ENCODE measurements around the gene CILP. TPM values are rescaled to one million over a fixed set of nuclear protein-coding genes. Genes with fewer than 3 reads are reported as not detected.

CILP gene
- total and polyA plus RNA-seq, 7 donors: 0.92 to 205 (median 26.7) TPM

- Histone ChIP-seq H3K4me1 (no peaks in the 10 kb centered on the region), H3K4me3 (no peak overlapping the region), H3K27ac (no peak overlapping the region), H3K36me3 (no peaks in the 10 kb centered on the region), H3K27me3 (no peaks in the 10 kb centered on the region), H3K9me3 (no peaks in the 10 kb centered on the region)
- DNase-seq: no peak
- WGBS, 2 donors: 92 to 93% methylated on average over 3 of the region's 3 CpGs
- intact Hi-C loops (cut with DNase I): no loop called here
- TF ChIP-seq POLR2A (IDR thresholded peaks at IDR 0.05) (no peak), EP300 (IDR thresholded peaks at IDR 0.05) (no peak), POLR2AphosphoS5 (IDR thresholded peaks at IDR 0.05) (no peak), CTCF (IDR thresholded peaks at IDR 0.05) (no peak)
Measured at GRCh38 chr15:65226221-65226620, 14.9 kb upstream of the CILP start.

- Histone ChIP-seq H3K9me3 (no peaks in the 10 kb centered on the region), H3K4me1 (no peaks in the 10 kb centered on the region), H3K36me3 (no peaks in the 10 kb centered on the region), H3K4me3 (no peak overlapping the region), H3K27me3 (no peaks in the 10 kb centered on the region), H3K27ac (no peak overlapping the region)
- intact Hi-C loops (cut with DNase I): no loop called here
- no peak for DNase-seq
- WGBS, 2 donors: 71 to 91% methylated on average over 6 of the region's 6 CpGs
- TF ChIP-seq CTCF (IDR thresholded peaks at IDR 0.05): no peak
- no peak for TF ChIP-seq POLR2A (IDR thresholded peaks at IDR 0.05)
- TF ChIP-seq POLR2AphosphoS5 (IDR thresholded peaks at IDR 0.05): no peak
- no peak for TF ChIP-seq EP300 (IDR thresholded peaks at IDR 0.05)
Measured at GRCh38 chr15:65223996-65224395, 12.7 kb upstream of the CILP start.

- H3K4me1 ChIP-seq: no peaks in the 10 kb centered on the region
- no peaks in the 10 kb centered on the region for H3K27me3 ChIP-seq
- WGBS, 2 donors: 66 to 86% methylated on average over 4 of the region's 4 CpGs
- intact Hi-C loops (cut with DNase I): no loop called here
- H3K9me3 ChIP-seq: no peaks in the 10 kb centered on the region
- no peak for DNase-seq
- no peak overlapping the region for H3K27ac ChIP-seq
- no peak overlapping the region for H3K4me3 ChIP-seq
- TF ChIP-seq EP300 (IDR thresholded peaks at IDR 0.05) (no peak), POLR2AphosphoS5 (IDR thresholded peaks at IDR 0.05) (no peak), POLR2A (IDR thresholded peaks at IDR 0.05) (no peak), CTCF (IDR thresholded peaks at IDR 0.05) (no peak)
- H3K36me3 ChIP-seq: no peaks in the 10 kb centered on the region
Measured at GRCh38 chr15:65222891-65223290, 11.6 kb upstream of the CILP start.

- Histone ChIP-seq H3K36me3 (no peaks in the 10 kb centered on the region), H3K4me1 (no peaks in the 10 kb centered on the region), H3K9me3 (no peaks in the 10 kb centered on the region), H3K4me3 (no peak overlapping the region), H3K27me3 (no peaks in the 10 kb centered on the region), H3K27ac (no peak overlapping the region)
- DNase-seq: no peak
- WGBS, 2 donors: 93% methylated on average over 2 of the region's 2 CpGs
- intact Hi-C loops (cut with DNase I): no loop called here
- no peak for TF ChIP-seq POLR2A (IDR thresholded peaks at IDR 0.05)
- TF ChIP-seq POLR2AphosphoS5 (IDR thresholded peaks at IDR 0.05): no peak
- no peak for TF ChIP-seq CTCF (IDR thresholded peaks at IDR 0.05)
- TF ChIP-seq EP300 (IDR thresholded peaks at IDR 0.05): no peak
Measured at GRCh38 chr15:65221697-65222096, 10.4 kb upstream of the CILP start.

- DNase-seq: no peak
- Histone ChIP-seq H3K27ac (no peak overlapping the region), H3K9me3 (no peaks in the 10 kb centered on the region), H3K4me3 (no peak overlapping the region), H3K36me3 (no peaks in the 10 kb centered on the region), H3K4me1 (no peaks in the 10 kb centered on the region), H3K27me3 (no peaks in the 10 kb centered on the region)
- intact Hi-C loops (cut with DNase I): no loop called here
- WGBS, 2 donors: 85 to 91% methylated on average over 3 of the region's 3 CpGs
- TF ChIP-seq POLR2A (IDR thresholded peaks at IDR 0.05): no peak
Measured at GRCh38 chr15:65219137-65219536, 7.9 kb upstream of the CILP start.

Data from sigmoid colon (tissue), 7 donors.